HG02610 (cell line): Measurements from ENCODE around the gene TMEM238.
"Not testable (repeated sequence)": the region's sequence is repeated elsewhere in the genome, so short reads cannot be mapped to it uniquely, and the experiment has no call there.

Experiments
- ATAC-seq: cut with Tn5 transposase; IDR thresholded peaks from one replicate; pipeline ENCODE4 v1.9.1; 2021; ENCODE audit warnings: mild to moderate bottlenecking, moderate library complexity; ENCODE audit not compliant: unreplicated experiment

TMEM238 gene

GRCh38 chr19:55402509-55402908 is 18.4 kb upstream of the TMEM238 start:
- no peak for ATAC-seq

- not testable (repeated sequence) for ATAC-seq
Measured at GRCh38 chr19:55401390-55401789, 17.3 kb upstream of the TMEM238 start.

GRCh38 chr19:55400281-55401087 is 16.4 kb upstream of the TMEM238 start:
- ATAC-seq: no peak

- ATAC-seq: no peak
Measured at GRCh38 chr19:55398200-55398925, 14.3 kb upstream of the TMEM238 start.

GRCh38 chr19:55392820-55393761 is 9.0 kb upstream of the TMEM238 start:
- ATAC-seq: no peak

- ATAC-seq: no peak
Measured at GRCh38 chr19:55391702-55392615, 7.9 kb upstream of the TMEM238 start.

GRCh38 chr19:55391191-55391670 is 7.1 kb upstream of the TMEM238 start:
- ATAC-seq: no peak

GRCh38 chr19:55390461-55390880 is 6.4 kb upstream of the TMEM238 start:
- no peak for ATAC-seq

GRCh38 chr19:55389386-55390317 is 5.6 kb upstream of the TMEM238 start:
- no peak for ATAC-seq

GRCh38 chr19:55387736-55388497 is 3.8 kb upstream of the TMEM238 start:
- no peak for ATAC-seq

GRCh38 chr19:55386493-55386971 is 2.4 kb upstream of the TMEM238 start:
- ATAC-seq: no peak

GRCh38 chr19:55385724-55386492 is 1.8 kb upstream of the TMEM238 start, which contains the start of gene RPL28:
TSS of gene RPL28 (plus strand) at chr19:55385932. CDS start at chr19:55386358, 426 bp downstream.
- peak; percentile 57 for ATAC-seq

GRCh38 chr19:55384920-55385723 is 1.0 kb upstream of the TMEM238 start:
- peak; percentile 65 for ATAC-seq

- ATAC-seq: no peak
Measured at GRCh38 chr19:55383279-55384130, 587 bp downstream of the TMEM238 start.

- no peak for ATAC-seq
Measured at GRCh38 chr19:55382522-55383054, 1.5 kb downstream of the TMEM238 start.
